Gastroesophageal sphincter (tissue), 4 donors: ENCODE results near the gene LPP. TPM values are rescaled to one million over a fixed set of nuclear protein-coding genes. Genes with fewer than 3 reads are reported as not detected.
A peak's percentile ranks its signal among the peaks of the same experiment; 100 is the strongest.

Experiments used
- ATAC-seq: fragments of 150-250 bp; one replicate; pipeline ENCODE4 v1.9.1; 2016; ENCODE audit warnings: mild to moderate bottlenecking, moderate library complexity
- H3K27ac ChIP-seq, 4 donors: fragments of 200-600 bp; sonication (generic) in 3 of 4; 1 replicate in 3 of 4; 2 replicates in 1 of 4; pipeline ENCODE4 v1.5.1; 2016 to 2019
- H3K27me3 ChIP-seq: fragments of 200-600 bp; sonication (generic); one replicate; pipeline ENCODE4 v1.5.1; 2019
- H3K36me3 ChIP-seq, 2 donors: fragments of 200-600 bp; sonication (generic); one replicate each; pipeline ENCODE4 v1.5.1; 2019; ENCODE audit warnings: control low read depth in 1 of 2
- H3K4me1 ChIP-seq, 3 donors: fragments of 200-600 bp; sonication (generic); 1 replicate in 2 of 3; 2 replicates in 1 of 3; pipeline ENCODE4 v1.5.1; 2016 to 2019; ENCODE audit warnings: control low read depth in 2 of 3
- H3K4me3 ChIP-seq, 2 donors: fragments of 200-600 bp; sonication (generic); one replicate each; pipeline ENCODE4 v1.5.1; 2019; ENCODE audit warnings: mild to moderate bottlenecking in 1 of 2, moderate library complexity in 1 of 2
- H3K9me3 ChIP-seq, 3 donors: fragments of 200-600 bp; sonication (generic); one replicate each; pipeline ENCODE4 v1.5.1; 2017 to 2019; ENCODE audit warnings: control low read depth in 2 of 3
- EP300 ChIP-seq: sonication (generic); formaldehyde crosslinking; IDR thresholded peaks from one replicate; pipeline ENCODE4 v1.6.1; 2017; ENCODE audit warnings: antibody characterized with exemption, mild to moderate bottlenecking
- POLR2A ChIP-seq, 2 donors: fragments of 450-650 bp; IDR thresholded peaks; one replicate each; pipeline ENCODE4 v1.6.1; 2017; ENCODE audit warnings: antibody characterized with exemption in 2 of 2, mild to moderate bottlenecking in 2 of 2, moderate library complexity in 1 of 2
- POLR2AphosphoS5 ChIP-seq: sonication (generic); formaldehyde crosslinking; IDR thresholded peaks from one replicate; pipeline ENCODE4 v1.6.1; 2017; ENCODE audit warnings: antibody characterized with exemption
- WGBS, 2 donors: methylation state at CpG; one replicate each; pipeline ENCODE4 v1.1.5; 2018; ENCODE audit warnings: low coverage in 1 of 2; 5-methylcytosine and 5-hydroxymethylcytosine counted together
- total RNA-seq, 4 donors: library from RNA; depleted of rRNA; stranded (reverse); fragments of >200 nt; gene quantifications; one replicate each; pipeline ENCODE4 v1.1.0, GENCODE V29; 2016
- TF ChIP-seq, protein P1 (sequence below), 4 experiments: fragments of 200-600 bp in 2 of 4; fragments of 450-650 bp in 2 of 4; sonication (generic) in 1 of 4; IDR thresholded peaks; one replicate each; pipeline ENCODE4 v1.5.1; 2017 to 2019; ENCODE audit warnings: antibody characterized with exemption in 4 of 4, mild to moderate bottlenecking in 2 of 4, moderate library complexity in 2 of 4

The LPP gene
- total RNA-seq, 4 donors from 2014 or later: 1,243 to 2,297 (median 2,164) TPM

DNA sequence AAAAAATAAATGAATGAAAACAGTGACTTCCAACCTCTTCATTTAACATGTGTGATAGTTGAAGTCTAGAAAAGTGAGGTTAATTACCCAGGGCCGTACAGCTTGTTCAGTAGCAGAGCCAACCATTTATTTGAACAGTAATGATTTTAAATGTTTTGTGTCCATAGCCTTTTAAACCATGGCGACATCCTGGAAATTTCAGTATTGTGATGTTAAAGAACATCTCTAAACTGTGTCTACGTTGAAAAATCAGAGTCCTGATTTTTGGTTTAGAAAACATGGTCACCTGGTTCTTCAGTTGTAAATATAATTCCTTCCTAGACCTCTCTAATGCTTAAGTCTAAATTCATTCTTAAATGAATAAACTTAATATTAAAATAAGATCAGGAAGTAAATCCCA is 14.2 kb downstream of the LPP start:
- H3K27me3 ChIP-seq: no peaks in the 10 kb centered on the region
- H3K4me3 ChIP-seq: no peak overlapping the region
- no peak for ATAC-seq
- no peaks in the 10 kb centered on the region for H3K36me3 ChIP-seq
- H3K27ac ChIP-seq: peak overlapping the region in 3 of 4 donors; percentile 32 to 97 (median 85)
- peaks cover 10 to 97% (median 41%) of the 10 kb centered on the region in 3 donors for H3K4me1 ChIP-seq
- TF ChIP-seq EP300 (no peak), POLR2A (IDR thresholded peaks at IDR 0.05) (no peak), POLR2AphosphoS5 (no peak)
- TF ChIP-seq, protein P1, sequence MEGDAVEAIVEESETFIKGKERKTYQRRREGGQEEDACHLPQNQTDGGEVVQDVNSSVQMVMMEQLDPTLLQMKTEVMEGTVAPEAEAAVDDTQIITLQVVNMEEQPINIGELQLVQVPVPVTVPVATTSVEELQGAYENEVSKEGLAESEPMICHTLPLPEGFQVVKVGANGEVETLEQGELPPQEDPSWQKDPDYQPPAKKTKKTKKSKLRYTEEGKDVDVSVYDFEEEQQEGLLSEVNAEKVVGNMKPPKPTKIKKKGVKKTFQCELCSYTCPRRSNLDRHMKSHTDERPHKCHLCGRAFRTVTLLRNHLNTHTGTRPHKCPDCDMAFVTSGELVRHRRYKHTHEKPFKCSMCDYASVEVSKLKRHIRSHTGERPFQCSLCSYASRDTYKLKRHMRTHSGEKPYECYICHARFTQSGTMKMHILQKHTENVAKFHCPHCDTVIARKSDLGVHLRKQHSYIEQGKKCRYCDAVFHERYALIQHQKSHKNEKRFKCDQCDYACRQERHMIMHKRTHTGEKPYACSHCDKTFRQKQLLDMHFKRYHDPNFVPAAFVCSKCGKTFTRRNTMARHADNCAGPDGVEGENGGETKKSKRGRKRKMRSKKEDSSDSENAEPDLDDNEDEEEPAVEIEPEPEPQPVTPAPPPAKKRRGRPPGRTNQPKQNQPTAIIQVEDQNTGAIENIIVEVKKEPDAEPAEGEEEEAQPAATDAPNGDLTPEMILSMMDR (IDR thresholded peaks at IDR 0.05): no peak
- no peaks in the 10 kb centered on the region for H3K9me3 ChIP-seq
- 36 to 53% methylated on average over 3 of the region's 3 CpGs for WGBS, 2 donors

DNA sequence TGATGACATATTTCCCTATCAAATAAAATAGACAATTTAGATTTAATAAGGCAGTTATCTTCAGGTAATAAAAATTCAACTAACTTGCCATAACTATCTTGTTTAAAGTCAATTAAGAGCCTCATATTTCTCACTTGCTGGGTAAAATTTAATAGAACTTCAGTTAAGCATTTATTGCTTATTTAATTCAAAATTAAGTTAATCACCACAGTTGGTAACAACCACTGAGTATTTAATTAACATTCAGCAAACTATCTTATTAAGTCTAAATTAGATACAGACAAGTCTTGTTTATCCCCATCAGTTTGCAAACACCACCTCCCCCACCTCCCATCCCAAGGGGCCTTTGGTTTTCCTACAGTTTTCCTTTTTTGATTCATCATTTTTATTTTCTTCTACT is 14.7 kb downstream of the LPP start:
- no peak for TF ChIP-seq POLR2AphosphoS5
- no peak for TF ChIP-seq POLR2A (IDR thresholded peaks at IDR 0.05)
- TF ChIP-seq EP300: no peak
- TF ChIP-seq, protein P1 (IDR thresholded peaks at IDR 0.05): no peak

DNA sequence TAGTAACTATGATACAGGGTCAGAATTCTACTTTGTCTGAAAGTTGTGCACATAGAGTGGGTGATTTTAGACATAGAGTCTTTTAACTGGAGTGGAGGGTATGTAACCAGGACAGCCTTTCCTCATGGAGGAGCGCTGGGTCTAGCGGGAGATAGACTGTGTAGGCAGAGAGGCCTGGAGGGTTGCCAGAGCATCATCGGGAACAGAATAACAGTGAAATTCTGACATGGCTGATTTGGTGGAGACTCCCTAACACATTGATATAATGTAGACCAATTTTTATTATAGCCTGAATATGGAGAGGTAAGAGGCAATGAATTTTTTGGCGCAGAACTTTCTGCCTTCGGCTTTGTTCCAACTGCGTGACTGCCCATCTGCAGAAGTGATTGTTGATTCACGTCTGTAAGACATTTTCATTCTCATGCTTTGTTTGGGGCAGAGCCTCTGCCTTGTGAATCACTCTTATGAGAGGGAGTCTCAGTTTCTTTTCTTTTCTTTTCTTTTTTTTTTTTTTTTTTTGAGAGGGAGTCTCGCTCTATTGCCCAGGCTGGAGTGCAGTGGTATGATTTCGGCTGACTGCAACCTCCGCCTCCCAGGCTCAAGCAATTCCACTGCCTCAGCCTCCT is 16.0 kb downstream of the LPP start:
- H3K36me3 ChIP-seq: peaks cover 0 to 1% of the 10 kb centered on the region in 2 donors
- no peak overlapping the region for H3K4me3 ChIP-seq
- peaks cover 7 to 97% (median 27%) of the 10 kb centered on the region in 3 donors for H3K4me1 ChIP-seq
- WGBS, 2 donors: 36 to 62% methylated on average over 4 to 9 of the region's 10 CpGs
- H3K9me3 ChIP-seq: no peaks in the 10 kb centered on the region
- H3K27ac ChIP-seq: peak overlapping the region; percentile 80 to 97 (median 86)
- no peaks in the 10 kb centered on the region for H3K27me3 ChIP-seq
- ATAC-seq: peak; percentile 25
- TF ChIP-seq POLR2A (IDR thresholded peaks at IDR 0.05): no peak

More for the DNA sequence above, 14.7 kb downstream of the LPP start:
- no peak for ATAC-seq
- peak overlapping the region in 3 of 4 donors; percentile 85 to 97 (median 87) for H3K27ac ChIP-seq
- H3K27me3 ChIP-seq: no peaks in the 10 kb centered on the region
- H3K9me3 ChIP-seq: no peaks in the 10 kb centered on the region
- no peak overlapping the region for H3K4me3 ChIP-seq
- H3K4me1 ChIP-seq: peaks cover 7 to 97% (median 37%) of the 10 kb centered on the region in 3 donors
- H3K36me3 ChIP-seq: no peaks in the 10 kb centered on the region

DNA sequence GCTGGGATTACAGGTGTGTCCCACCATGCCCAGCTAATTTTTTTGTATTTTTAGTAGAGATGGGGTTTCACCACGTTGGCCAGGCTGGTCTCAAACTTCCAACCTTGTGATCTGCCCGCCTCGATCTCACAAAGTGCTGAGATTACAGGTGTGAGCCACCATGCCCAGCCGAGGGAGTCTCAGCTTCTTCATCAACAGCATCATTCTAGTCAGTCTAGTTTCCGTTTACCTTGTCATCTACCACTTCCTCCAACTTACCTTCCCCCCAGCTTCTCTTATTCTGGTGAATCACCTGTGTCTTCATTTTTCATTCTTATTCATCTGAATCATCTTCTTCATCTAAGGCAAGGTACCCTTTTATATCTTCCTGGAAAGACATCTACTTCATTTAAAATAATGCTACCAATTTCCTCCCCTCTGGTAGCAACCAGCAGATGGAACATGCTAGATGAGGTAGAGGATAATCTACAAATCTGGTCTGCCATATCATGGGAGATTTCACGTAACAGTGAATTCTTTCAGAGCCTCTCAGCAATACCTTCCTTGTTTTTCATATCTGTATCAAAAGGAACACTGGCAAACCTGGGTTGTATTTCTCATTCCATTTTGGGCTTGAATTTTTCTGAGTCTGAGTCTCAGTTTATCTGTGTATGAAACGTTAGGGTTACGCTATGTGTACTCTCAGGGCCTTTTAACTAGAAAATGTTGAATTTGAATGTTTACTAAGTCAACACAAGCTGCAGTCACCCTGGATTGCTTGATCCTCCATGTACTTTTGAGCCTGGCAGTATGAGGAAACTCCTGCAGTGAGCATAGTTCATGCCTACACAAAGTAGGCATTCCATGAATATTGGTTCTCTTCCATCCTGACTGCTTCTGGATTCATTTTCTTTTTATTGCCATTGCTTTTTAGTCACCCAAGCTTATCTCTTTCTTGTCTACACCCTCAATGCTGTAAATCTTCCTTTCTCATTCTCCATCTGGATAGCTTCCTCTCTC is 16.8 kb downstream of the LPP start:
- Histone ChIP-seq H3K4me1 (peaks cover 7 to 97% (median 23%) of the 10 kb centered on the region in 3 donors), H3K27me3 (no peaks in the 10 kb centered on the region), H3K27ac (peak overlapping the region; percentile 68 to 97 (median 82)), H3K36me3 (peaks cover 0 to 4% of the 10 kb centered on the region in 2 donors), H3K4me3 (no peak overlapping the region), H3K9me3 (no peaks in the 10 kb centered on the region)
- no peak for ATAC-seq
- WGBS, 2 donors: 64 to 81% methylated on average over 3 to 8 of the region's 8 CpGs
- TF ChIP-seq EP300: no peak

DNA sequence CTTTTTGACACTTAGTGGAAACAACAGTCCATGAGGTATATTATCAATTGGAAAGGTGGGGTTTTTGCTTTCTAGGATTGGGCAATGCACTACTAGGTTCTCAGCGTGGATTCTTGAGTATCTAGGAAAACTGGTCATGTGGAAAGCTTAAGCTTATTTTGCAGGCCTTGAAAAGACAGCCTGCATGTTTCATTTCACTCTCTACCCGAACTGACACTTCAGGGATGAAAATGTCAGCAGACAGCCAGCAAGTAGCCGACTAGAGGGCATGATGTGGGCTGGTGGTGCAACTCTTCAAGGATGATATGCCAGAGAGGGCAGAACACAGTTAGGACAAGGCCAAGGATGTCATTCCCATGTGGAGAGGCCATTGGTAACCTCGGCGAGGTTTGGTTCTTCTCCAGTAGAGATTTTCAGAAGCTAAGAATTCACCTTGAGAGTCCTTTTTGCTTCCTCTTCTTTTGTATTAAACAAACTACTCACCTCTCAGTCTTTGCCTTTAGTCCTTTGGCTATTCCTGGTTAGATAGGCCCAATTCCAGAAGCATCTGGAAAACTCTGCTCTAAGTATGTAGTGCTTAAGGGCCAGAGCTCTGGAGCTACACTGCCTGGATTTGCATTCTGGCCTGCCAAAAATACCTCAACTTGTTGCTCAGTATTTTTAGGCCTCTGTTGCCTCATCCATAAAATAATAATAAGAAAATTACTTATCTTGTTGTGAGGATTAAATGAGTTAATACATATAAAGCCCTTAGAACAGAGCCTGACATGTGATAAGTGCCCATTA is 17.9 kb downstream of the LPP start:
- Histone ChIP-seq H3K36me3 (peaks cover 0 to 4% of the 10 kb centered on the region in 2 donors), H3K4me3 (no peak overlapping the region), H3K9me3 (no peaks in the 10 kb centered on the region), H3K4me1 (peaks cover 7 to 97% (median 23%) of the 10 kb centered on the region in 3 donors), H3K27me3 (no peaks in the 10 kb centered on the region), H3K27ac (peak overlapping the region; percentile 68 to 97 (median 82))
- WGBS, 2 donors: 60 to 61% methylated on average over 2 to 5 of the region's 5 CpGs
- ATAC-seq: no peak
- TF ChIP-seq, protein P1 (IDR thresholded peaks at IDR 0.05): no peak
- TF ChIP-seq EP300: no peak
- no peak for TF ChIP-seq POLR2A (IDR thresholded peaks at IDR 0.05)
- TF ChIP-seq POLR2AphosphoS5: no peak
